PC-3 (cell line): ENCODE data around the gene OR51B6.
"Not testable (repeated sequence)": the region's sequence is repeated elsewhere in the genome, so short reads cannot be mapped to it uniquely, and the experiment has no call there.

Experiments used
- CTCF ChIP-seq: fragments of 300-600 bp; sonication (generic); conservative IDR thresholded peaks from 2 replicates; pipeline ENCODE4 v1.5.1; 2017; ENCODE audit warnings: antibody characterized with exemption, low read depth, mild to moderate bottlenecking, low read length
- EZH2 ChIP-seq: fragments of 300-600 bp; sonication (generic); IDR thresholded peaks from one replicate; pipeline ENCODE4 v1.6.1; 2017; ENCODE audit warnings: antibody characterized with exemption, mild to moderate bottlenecking, low read length; ENCODE audit not compliant: unreplicated experiment
- EZH2phosphoT487 ChIP-seq: fragments of 300-600 bp; sonication (generic); IDR thresholded peaks from 2 replicates; pipeline ENCODE4 v1.6.1; 2018; ENCODE audit warnings: mild to moderate bottlenecking, antibody characterized with exemption, low read length, borderline replicate concordance

GRCh38 chr11:5366365-5366764 lies 15.1 kb downstream of the OR51B6 start:
- TF ChIP-seq EZH2, CTCF, EZH2phosphoT487: not testable (repeated sequence)
